ENCODE measurements around the gene ATP13A2.

Gene ATP13A2

DNA sequence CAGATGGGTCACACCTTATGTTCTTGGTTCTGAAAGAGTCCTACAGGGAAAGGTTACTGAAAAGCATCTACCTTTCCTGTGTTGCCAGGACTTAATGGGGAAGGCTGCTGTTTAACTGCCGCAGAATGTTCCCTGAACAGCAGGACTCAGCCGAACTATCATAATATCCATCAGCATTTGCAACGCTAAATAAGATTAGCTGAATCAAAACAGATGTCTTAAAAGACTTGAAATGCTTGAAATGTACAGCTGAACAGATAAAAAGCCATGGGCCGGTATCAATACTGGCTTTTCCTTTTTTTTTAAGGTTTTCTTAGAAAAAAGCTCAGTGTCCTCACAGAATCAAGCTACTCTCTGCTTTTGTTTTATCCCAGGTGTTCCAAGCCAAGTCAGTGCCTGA, 19.7 kb upstream of the ATP13A2 start:
- no peak for DNase-seq

DNA sequence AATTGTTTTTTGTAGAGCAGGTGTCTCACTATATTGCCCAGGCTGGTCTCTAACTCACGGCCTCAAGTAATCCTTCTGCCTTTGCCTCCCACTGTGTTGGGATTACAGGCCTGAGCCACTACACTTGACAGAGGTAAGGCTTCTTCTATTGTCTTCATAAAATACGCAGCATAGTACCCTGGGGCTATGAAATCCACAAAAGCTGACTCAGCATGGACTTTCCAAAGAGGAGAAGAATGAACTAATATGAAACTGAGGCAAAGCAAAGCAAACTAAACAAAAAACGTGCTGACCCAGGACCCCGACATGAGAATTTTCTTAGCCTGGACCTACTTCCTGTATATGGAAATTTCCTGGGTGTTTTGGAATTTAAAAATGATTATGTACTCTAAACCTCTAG, 18.5 kb upstream of the ATP13A2 start:
- DNase-seq = no peak

DNA sequence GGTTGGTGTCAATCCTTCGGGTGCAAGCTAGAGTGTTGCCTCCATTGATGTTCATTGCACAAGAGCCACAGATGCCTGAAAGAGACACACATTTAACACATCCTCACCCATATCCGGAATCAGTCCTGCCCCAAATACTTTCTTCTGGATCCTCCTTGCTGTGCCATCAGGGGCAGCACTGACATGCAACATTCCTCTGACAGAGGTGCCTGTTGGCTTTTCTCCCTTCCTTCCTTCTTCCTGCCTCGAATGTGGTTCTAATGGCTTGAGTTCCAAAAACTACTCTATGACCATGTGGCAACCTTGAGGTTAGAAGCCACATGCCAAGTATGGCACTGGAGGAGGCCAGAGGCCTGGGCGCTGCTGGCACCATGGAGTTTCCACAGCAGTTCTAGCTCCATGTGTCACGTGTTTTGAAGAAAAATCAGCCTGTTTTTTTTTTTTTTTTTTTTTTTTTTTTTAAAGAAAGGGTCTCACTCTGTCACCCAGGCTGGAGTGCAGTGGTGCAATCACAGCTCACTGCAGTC, 17.0 kb upstream of the ATP13A2 start:
- no peak for DNase-seq

- no peak for DNase-seq
Measured at GRCh38 chr1:17027900-17028299, 16.2 kb upstream of the ATP13A2 start.

DNA sequence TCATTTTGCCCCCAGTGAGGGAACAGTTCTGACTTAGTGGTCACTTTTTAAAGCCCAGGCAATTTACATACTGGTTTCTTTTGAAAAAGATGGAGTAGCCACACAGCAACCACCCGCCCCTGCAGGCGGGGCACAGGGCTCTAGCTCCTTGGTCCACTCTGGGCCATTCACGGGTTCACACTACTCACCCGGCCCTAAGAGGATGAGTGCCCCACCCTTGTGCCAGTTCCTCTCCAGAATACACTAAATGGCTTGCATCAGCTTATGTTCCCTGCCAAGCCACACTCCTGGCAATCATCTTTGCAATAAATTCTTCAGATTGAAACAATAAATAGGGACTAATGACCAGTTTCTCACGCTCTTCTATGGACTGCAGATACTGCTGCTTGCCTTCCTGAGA, 15.7 kb upstream of the ATP13A2 start:
- DNase-seq = no peak

DNA sequence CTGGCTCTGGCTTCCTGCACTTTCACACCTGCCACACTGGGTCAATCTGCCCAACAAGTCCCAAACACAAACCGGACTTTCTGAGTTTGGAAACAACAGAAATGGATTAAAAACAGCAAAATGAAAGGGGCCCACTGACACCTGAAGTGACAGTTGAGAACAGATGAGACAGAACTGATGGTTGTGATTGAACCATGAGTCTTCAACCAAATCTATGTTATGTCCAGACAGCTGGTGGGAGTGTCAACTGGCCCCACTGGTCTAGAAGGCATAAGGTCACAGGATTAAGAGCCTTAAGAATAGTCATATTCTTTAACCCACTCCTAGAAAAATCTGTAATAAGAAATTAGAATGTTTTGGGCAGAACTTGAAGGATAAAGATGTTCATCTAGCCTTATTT, 13.0 kb upstream of the ATP13A2 start:
- DNase-seq = no peak

- no peak for DNase-seq
Measured at GRCh38 chr1:17023573-17023972, 11.8 kb upstream of the ATP13A2 start.

DNA sequence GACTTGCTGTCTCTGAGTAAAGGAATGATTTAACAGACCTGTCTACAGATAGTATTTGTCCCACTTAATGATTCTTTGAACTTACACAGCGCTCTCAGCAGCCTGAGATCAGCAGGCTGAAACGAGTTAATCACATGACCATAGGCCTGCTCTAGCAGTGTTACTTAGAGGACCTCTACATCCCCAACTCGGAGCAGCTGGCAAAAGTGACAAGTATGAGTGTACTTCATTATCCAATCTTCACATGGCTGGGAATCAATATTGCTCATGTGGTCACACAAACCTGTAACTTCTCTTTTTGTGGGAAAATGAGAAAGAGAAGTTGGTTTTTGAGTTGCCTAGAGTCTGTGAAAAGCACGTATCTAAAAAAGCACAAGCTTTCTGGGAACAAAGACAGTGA, 11.4 kb upstream of the ATP13A2 start:
- no peak for DNase-seq

DNA sequence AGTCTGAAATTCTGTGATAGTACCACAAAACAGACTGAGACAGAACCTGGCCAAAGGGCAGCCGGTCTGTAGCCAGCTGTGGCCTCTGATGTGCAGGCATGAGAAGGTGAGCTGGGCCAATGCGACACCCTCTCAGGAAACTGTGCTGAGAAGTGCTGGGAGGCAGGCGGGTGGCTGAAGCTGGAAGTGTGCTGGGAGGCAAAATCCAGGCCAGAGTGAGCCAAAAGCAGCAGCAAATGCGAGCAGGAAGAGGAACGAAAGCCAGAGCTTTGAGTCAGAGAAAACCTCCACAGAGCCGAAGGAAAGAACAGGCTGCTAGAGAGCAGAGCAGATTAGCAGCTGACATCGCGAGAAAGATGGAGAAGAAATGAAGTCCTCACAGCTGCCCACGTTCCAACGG, 10.2 kb upstream of the ATP13A2 start:
- DNase-seq = no peak

DNA sequence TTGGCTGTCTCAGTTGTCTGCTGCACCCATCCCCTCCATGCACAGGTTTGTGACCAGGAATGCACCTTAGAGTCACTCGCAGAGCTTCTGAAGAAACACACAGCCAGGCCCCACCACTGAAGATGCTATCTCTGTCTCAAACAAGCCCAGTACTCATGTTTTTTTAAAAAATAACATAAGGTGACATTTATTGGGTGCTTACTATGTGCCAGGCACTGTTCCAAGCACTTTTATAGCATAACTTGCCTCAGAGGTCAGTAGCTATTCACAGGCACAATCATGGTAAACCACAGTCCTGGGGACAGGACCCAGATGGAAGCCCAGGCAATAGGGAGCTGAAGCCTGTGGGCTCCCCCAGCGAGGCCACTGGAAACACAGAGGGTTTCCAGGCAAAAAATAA, 8.8 kb upstream of the ATP13A2 start:
- no peak for DNase-seq

GRCh38 chr1:17018849-17019248, 7.1 kb upstream of the ATP13A2 start:
- DNase-seq = no peak

DNA sequence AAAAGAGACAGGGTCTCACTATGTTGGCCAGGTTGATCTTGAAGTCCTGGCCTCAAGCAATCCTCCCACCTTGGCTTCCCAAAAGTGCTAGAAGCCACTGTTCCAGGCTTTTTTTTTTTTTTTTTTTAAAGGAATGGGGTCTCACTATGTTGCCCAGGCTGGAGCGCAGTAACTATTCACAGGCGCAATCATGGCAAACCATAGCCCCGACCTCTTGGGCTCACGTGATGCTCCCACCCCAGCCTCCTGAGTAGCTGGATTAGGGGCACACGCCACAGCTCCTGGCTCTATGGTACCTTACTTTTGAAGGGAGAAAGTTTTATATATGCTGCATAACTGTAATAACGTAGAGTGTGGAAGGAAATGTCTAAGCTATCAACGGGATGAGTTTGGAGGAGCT, 5.7 kb upstream of the ATP13A2 start:
- no peak for DNase-seq

GRCh38 chr1:17016317-17016661, 4.6 kb upstream of the ATP13A2 start:
- no peak for DNase-seq

DNA sequence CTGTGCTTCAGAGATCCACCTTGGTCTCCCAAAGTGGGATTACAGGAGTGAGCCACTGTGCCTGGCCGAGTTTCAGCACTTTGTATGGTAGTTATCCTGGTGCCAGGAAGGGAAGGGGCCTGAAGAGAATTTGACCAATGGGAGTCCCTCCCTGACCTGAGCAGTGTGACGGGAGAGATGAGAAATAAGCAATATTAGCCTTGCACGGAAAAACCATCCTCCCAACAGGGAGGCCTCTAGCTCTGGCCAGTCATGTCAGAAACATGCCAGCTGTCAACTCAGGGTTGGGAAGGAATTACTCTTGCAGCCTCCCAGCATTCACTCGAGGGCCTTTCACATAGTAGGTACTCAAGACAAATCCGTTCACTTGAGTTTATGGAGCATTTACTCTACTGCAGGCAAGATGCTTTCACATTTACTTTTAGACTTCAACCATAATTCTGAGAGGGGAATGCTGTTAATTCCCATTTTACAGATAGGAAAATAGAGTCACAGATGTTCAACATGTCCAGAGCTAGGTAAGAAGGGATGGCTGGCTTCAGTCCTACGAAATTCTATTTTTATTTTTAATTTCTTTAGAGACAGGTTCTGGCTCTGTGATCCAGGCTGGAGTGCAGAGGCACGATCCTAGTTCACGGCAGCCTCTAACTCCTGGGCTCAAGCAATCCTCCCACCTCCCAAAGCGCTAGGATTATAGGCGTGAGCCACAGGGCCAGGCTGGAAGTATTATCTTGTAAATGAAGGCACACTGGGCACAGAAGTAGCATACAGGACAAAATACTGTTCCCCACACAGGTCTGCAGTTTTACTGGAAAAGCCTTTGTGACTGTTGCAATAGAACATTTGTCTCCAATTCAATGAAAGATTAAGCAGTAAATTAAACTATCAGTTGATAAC, 3.2 kb upstream of the ATP13A2 start:
- no peak for DNase-seq

DNA sequence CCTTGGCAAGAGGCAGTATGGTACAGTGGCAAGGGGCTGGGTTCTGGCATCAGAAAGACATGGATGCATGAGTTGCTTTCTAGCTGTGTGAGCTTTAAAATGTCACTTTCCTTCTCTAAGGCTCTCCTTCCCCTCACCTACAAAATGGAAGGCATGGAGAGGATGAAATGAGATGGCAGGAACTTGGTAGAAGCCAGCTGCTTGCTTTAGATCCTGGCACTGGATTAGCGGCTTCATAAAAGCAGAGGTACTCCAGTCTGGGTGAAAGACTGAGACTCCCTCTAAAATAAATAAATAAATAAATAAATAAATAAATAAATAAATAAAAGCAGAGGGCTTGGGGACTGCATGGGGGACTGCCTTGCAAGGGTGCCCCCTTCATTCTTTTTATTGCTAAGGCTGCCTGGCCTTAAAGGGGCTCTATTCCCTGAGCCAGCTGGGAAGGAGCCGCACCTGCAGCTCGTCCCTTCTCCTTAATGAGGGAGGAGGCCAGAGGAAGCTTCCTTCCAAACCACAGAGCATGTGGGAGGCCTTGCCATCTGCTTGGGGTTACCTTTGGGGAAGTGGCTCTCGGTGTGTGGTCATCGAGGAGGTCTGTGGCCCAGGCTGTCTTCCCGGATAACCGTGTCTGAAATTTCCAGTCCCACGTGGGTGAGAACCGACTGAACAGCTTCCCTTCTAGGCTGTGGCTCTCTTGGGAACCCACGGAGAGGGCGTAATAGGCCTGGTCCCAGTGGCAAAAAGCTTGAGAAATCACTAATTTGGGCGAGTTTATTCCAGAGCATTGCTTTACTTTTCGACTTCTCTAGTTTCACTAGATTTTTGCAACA, 2.0 kb upstream of the ATP13A2 start:
- DNase-seq = no peak

DNA sequence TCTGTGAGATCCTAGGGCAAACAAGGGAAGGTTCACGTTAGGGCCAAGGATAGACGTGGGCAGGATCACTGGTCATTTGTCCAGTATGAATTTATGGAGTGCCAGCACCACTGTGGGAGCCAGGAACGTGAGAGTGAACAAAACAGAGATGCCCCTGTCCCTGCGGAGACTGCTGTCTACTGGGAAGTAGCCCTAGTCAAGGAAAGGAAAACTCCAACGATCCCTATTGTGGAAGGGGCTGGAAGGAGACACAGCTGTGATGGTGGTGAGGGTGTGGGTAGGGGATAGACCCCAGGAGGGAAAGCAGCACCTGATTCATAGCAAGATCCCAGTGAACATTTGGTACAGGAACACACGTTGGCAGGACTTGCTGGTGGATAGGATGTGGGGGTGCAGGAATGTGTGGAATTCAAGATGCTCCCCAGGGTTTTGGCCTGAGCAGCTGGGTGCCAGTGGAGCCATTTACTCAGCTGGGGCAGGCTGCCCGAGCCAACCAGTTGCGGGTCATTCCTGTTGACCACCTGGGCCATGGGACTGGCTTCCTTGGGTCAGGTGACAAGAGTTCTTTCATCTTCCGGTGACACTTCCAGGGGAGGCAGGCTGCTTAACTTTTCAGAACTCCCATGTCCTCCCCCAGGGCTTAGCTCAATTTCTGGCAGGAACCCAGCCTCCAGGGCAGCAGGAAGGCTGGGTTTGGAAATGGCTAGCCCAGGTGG, 1.2 kb upstream of the ATP13A2 start:
- DNase-seq = no peak

DNA sequence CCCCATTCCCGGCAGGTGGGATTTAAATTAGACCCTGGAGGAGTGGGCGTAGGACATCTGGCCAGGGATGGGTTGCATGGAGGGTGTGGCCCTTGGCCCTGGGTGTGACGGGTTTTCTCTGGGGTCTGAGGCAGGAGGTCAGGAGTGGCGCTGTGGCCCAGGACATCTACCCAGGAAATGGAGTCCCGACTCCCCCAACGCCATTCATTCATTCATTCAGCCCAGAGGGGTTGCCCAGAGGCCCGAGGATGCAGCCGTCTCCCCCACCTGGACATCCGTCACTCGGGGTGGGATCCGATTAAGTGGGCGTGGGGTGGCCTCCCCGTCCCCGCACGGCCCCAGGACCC, 663 bp downstream of the ATP13A2 start:
- DNase-seq = no peak

- no peak for DNase-seq
Measured at GRCh38 chr1:17009706-17010105, 2.0 kb downstream of the ATP13A2 start.

DNA sequence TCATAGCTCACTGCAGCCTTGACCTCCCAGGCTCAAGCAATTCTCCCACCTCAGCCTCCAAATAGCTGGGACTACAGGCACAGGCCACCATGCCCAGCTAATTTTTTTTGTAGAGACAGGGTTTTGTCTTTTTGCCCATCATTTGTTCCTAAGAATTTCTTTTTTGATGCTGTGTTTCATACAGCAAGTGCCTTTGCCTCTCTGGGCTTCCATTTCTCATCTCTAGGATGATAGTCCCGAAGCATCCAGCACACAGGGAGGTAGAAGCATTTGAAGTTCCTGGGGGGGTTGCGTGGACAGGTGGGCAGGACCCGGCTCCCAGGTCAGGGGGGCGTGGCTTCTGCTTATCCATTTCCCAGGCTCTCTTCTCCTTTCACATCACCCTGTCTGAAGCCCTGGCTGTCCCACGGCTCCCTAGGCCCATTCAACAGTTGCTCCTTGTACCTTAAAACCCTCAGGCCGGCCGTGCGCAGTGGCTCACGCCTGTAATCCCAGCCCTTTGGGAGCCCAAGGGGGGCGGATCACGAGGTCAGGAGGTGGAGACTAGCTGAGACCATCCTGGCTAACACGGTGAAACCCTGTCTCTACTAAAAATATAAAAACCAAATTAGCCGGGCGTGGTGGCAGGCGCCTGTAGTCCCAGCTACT, 3.4 kb downstream of the ATP13A2 start:
- DNase-seq = no peak

GRCh38 chr1:17007121-17007520, 4.6 kb downstream of the ATP13A2 start:
- DNase-seq = no peak

DNA sequence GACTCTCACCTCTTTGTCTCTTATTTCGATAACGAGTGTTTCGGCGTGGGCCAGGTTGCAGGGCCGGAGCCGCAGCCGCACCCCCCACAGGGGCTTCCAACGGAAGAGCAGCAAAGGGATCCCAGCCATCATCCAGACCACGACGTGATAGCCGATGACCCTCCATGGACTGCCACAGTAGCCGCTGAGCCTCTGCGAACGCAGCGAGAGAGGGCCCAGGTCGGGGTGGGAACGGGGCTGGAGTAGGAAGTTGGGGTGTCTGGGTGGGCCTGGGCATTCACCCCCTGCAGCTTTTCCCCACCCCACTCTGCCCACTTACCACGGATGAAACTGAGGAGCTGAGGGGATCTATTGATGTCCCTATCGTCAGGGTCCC, 6.4 kb downstream of the ATP13A2 start:
- DNase-seq = no peak

- DNase-seq = no peak
Measured at GRCh38 chr1:17004466-17005364, 7.0 kb downstream of the ATP13A2 start.
